GM19099 (cell line): Measurements from ENCODE around the gene LRIT3.

Experiments
- POLR2A ChIP-seq: IDR thresholded peaks from 3 replicates; pipeline ENCODE4 v1.6.1; 2011; ENCODE audit warnings: low read depth; ENCODE audit not compliant: insufficient read length; ENCODE audit errors: extremely low read depth

Gene LRIT3

DNA sequence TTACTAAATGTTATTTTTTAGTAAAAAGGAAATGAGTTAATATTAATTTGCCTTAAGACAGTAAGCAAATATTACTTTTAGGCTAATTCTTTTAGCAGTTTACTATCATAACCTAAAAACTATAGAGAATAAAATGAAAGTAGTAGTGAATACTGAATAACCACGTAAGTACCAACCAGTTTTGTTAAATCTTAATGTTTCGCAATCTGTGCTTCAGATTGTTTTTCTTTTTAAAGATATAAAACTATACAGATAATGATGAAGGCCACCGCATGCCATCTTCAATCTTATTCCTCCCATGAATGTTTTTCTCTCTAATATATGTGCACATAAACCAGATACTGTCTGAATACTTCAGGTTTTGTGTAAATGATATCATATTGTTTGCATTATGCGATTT is 14.2 kb upstream of the LRIT3 start:
- TF ChIP-seq POLR2A = no peak

DNA sequence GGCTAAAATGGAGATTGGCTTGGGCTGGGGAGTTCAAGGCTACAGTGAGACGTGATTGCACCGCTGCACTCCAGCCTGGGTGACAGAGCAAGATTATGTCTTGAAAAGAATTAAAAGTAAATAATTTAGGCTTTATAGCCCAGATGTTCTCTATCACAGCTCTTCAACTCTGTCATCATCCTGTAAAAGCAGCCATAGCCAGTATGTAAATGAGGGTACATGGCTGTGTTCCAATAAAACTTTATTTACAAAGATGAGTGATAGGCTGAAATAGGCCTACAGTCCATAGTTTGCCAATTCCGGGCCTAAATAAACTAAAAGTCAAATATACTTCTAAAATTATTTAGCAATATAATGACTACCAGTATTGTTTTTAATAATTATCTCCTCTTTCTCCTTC is 10.9 kb upstream of the LRIT3 start:
- TF ChIP-seq POLR2A = no peak

DNA sequence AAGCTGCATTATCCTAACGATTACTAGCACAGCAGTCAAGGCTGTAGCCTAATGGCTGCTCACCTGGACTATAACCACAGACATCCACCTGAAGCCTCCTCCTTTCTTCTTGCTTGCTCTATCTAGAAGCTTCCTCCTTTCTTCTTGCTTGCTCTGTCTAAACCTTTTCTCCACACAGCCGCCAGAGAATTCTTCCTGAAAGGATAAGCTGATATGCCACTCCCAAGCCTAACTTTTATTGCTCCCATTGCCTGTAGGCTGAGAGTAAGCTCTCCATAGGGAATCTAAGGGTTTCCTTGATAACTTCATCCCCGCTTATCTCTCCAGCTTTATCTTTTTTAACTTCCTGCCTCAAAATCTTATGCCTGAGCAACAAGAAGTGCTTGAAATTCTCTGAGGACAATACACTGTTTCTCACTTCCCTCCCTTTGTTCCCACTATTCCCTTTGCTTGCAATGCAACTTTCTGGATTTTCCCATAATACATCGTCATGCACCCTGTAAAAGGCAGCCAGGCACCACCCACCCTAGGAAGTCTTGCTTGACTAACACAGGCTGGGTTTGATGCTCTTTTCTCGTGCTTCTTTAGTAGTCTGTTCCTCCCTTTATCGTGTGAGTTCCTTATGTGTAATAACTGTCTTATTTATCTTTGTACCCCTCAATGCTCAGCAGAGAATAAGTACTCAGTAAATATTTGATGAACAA is 1.4 kb upstream of the LRIT3 start:
- no peak for TF ChIP-seq POLR2A

DNA sequence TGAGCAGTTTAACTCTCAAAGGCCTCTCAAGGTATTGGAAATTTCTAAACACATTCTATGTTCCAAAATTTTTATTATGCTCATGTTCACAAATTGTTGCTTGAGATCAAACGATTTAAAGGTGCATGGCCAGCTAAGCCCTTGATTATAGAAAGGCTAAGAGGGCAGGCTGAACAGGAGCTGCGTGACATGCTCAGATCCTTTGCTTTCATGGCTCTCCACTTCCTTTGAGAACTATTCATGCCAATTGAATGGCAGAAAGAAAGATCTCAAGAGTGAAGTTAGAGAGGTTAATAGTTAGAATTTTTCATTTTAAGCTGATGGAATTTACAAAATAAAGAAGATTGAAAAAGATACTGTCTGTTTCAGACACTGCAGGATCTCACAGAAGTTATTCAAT is 594 bp downstream of the LRIT3 start:
- no peak for TF ChIP-seq POLR2A

DNA sequence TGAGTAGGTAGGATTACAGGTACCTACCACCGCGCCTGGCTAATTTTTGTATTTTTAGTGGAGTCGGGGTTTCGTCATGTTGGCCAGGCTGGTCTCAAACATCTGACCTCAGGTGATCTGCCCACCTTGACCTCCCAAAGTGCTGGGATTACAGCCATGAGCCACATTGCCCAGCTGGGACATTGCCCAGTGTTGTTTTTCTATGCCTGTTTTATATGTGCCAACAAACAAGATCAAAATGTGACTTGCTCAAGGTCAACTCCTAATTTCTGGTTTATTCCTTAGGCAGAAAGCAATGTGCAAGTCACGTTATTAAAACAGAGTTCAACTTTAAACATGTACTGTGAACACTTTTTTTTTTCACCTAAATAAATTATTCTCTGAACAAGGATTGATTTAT is 2.7 kb downstream of the LRIT3 start:
- no peak for TF ChIP-seq POLR2A

DNA sequence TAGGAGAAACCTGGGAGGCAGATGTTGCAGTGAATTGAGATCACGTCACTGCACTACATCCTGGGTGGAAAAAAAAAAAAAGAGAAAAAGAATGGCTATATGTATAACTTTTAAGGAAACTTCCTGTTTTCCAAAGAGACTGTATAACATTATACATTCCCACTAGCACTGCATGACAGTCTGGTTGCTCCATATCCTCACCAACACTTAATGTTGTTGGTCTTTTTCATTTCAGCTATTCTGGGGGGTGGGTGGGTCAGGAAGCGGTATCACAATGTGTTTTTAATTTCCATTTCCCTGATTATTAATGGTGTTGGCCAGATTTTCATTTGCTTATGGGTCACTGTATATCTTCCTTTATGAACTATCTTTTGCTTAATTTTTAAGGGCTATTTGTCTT is 13.4 kb downstream of the LRIT3 start:
- TF ChIP-seq POLR2A = no peak

DNA sequence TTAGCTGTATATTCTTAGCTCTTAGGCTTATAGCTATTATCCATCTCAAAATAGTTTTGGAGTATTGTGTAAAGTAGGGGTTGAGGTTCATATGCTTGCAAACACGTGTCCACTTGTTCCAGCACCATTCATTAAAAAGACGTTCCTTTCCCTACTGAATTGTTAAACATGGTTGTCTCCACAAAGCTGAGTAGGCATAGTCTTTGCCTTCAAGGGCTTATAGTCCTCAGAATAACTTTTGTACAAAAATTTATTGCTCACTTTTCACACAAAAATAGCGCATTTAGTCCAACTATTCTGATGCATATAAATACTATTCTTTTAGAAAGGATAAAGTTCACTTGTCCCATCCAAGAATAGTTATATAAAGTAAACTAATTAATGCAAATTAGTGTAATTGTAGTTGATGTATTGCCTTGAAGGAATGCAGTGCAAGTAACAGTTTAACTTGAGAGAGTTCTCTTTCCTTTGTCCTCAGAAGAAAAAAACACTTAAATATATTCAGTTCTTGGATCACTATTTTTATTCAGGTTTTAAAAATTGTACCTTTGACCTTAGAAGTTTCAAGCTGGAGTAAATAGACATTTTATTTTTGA is 14.1 kb downstream of the LRIT3 start:
- no peak for TF ChIP-seq POLR2A

DNA sequence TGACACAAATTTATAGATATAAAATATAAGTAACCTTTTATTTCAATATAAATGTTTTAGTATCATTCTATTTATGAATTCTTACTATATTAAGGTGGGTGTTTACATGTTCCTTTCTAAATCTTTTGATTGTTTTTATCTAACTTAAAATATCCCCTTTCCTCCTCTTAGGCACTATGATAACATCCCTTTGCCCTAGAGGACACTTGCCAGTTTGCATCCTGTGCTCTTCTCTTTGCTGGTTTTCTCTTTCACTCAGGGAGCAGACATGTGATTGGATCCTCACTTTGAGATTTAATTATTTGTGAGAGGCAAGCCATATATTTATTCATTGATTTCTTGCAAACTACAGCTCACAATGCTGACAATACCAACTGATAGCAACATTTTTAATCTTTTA is 16.2 kb downstream of the LRIT3 start:
- no peak for TF ChIP-seq POLR2A

DNA sequence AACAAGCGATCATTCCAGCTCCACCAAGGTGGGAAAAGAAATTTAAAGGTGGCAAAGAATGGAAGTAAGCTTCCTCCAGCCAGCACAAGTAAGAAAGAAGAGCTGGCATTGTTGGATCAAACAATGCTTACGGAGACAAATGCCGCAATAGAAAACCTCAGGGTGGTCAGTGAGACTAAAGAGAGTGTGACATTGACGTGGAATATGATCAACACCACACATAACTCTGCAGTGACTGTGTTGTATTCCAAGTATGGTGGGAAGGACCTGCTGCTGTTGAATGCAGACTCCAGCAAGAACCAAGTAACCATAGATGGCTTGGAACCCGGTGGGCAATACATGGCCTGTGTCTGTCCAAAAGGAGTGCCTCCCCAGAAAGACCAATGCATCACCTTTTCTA is 22.2 kb downstream of the LRIT3 start:
- no peak for TF ChIP-seq POLR2A

DNA sequence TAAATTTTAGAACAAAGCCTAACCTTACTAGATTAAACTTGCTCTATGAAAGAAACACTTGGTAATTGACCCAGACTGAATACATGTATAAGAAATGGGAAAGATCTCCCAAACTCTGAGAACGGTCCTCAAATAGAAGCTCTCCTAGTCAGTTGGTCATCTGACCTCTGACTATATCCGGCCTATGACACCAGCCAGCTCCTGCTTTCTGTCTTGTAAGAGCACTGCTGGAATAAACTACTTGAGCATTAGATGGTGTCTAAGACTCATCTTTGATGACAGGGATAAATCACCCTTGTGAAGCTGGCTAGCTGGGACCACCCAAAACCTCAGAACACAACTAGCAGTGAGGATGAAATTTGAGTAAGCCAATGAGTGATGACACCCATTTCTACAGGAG is 24.2 kb downstream of the LRIT3 start:
- TF ChIP-seq POLR2A = no peak

DNA sequence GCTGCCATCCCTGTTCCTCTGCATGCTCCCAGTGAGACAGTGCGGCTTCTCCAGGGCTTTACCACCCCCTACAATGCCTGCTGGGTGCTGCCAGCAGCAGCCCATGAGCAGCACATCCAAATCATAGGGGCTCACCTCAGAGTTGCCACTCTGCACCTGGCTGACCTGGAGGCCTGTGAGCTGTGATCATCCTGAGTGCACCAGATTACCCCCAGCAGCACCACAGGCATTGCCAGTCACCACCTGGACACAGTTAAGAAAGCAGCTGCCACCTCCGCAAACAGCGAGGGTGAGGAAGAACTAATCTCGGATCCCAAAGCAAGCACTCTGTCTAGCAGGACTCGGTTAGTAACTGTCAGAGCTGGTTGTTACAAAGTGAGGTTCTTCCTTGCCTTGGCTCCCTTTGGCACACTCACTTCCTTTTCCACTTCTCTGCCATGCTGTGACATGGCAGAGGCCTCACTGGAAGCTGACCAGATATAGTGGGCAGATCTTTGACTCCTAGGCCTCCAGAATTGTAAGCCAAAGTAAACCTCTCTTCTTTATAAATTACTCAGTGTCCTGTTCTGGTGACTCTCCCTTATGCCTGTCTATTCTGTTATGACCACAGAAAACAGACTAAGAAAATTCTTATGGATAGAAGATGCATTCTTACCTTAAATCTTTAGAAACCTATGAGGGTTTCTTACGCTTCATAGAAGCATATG is 25.2 kb downstream of the LRIT3 start:
- TF ChIP-seq POLR2A = no peak

DNA sequence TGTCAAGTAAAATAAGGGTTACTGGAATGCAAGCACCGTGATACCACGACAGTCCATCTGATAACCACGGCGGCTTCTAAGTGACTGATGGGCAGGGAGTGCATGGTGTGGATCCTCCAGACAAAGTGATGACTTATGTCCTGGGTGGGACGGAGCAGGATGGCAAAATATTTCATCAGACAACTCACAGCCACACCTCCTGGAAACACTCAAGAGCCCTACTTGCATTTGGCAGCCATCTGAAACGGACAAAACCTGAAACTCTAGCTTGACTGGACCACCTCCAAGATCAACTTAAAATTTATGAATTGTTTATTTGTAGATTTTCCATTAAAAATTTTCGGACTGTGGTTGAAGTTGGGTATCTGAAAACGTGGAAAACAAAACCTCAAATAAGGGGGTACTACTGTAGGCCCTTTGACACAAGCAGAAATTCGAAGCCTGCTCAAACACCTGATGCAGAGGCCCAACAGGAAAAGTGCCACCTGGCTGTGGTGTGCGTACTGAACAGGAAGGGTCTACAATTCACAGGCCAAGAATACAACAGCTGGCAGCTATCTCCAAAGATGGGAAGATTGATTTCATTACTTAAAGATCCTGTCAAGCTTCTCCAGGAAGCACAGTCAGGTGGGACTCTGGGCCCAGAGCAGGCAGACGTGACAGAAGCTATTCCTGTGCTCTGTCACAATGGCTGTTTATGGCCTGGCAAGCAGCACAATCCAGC is 26.0 kb downstream of the LRIT3 start:
- no peak for TF ChIP-seq POLR2A

DNA sequence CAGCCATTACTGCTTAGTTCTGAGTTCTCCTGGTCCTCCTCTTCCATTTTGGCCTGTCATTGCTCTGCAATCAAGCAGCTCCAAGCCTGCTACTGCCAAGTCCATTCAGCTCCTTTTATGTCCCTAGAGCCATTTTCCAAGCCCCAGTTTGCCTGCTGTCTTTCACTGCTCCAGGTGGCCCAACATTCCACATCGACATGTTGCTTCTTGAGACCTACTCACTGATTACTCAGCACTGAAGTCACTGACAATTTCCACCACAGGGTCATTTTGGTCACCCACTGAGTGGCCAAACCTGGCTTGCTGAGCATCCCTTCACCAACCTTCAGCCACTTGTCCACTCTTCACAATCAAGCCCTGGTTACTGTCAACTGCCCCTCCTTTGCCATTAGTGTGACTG is 27.2 kb downstream of the LRIT3 start:
- TF ChIP-seq POLR2A = no peak

DNA sequence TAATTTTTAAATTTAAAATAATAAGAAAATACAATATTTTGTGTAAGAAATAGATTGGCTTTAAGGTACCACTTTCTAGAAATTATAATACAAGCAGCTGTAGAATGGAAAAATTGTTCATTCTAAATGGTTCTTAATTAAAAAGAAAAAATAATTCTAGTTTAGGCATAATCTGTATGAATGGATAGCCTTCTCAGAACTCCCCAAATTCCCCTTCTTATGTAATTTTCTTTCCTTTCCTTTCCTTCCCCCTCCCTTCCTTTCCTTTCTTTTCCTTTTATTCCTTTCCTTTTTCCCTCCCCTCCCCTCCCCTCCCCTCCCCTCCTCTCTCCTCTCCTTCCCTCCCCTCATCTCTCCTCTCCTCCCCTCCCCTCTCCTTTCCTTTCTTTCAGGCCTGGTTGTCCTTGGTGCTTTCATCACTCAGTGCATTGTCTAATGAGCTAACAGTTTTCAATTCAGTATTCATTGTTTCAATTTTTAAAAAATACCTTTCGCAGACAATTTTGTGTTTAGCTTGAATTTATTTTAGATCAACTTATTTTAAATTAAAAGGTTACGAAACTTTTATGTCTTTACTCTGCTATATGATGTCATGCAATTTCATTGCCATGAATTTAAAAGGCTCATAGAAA is 28.8 kb downstream of the LRIT3 start:
- no peak for TF ChIP-seq POLR2A

DNA sequence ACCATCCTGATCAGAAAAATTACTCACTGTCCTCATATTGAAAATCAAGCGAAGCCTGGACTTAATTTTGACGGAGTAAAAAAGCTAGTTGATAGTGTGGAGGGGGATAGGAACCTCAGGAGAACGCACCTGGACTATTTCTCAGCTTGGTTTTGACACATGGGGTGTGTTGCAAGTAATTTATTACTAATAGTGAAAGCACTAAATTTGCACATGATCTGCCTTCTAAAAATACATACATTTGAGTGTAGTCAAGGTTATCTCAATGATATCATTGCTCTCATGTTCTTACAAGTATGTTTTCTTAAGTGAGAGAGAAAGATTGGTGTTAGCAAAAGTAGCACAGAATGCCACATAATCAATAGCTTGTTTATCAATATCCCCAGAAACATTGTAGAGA is 29.5 kb downstream of the LRIT3 start:
- TF ChIP-seq POLR2A = no peak
